Embryonic facial prominence (tissue), 1 donor: Measurements from ENCODE around the gene GABRA1.

ENCODE experiments used
- DNase-seq: peaks from one replicate; pipeline ENCODE4 v3.0.0-alpha.2; 2016; ENCODE audit errors: extremely low spot score

The GABRA1 gene

DNA sequence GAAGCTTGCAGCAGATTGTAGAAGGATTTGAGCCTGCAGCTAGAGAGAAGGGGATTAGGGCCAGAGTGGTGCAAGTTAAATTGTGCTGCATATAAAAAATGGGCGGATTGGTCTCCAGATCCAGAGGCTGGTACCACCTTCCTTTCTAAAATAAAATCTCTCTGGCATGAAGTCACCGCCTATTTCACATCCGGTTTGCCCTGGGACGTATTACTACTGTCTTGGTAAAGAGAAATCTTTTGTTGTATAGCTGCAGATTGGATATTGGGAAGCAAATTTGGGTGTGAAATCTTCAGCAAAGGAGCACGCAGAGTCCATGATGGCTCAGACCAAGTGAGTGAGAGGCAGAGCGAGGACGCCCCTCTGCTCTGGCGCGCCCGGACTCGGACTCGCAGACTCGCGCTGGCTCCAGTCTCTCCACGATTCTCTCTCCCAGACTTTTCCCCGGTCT, at the start of gene GABRA1:
GABRA1 (plus strand) TSS at position 180 of the 451 bp plus-strand sequence. CDS start 2,691 bp downstream, outside the sequence.
- no peak for DNase-seq

DNA sequence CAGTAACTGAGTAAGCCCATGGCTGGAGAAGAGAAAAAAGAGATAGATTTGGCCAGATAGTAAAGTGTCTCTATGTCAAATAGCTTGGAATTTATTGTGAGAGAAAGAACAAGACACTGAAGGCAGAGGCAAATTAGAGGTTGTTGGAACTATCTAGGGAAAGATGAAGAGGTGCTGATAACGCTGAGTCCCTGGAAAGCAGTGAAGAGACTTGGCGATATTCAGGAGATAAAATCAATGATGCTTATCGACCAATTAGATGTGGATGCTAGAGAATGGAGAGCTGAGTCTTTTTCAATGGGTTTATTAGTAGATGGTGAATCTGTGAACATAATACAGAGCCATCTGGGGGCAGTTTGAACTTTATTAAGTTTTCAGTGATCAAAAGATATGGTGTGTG, 48.6 kb upstream of the GABRA1 start:
- DNase-seq = no peak

DNA sequence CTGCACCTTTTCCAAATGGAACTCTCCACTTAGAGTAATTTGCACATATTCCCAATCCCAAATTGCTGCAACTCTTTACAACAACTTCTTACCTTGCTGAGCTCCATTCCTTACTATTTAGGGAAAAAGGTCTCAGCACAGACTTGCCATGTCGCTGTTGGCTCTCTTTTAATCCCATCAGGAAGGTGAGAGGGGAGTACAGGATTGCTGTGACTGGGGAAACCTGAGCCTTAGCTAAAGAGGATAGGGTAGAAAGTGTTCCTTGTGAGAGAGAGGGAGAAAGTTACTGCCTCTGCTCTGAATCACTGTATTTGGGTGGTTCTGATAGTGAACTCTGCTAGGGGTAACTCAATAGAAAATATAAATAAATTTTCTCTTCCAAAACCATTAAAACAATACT, 43.7 kb upstream of the GABRA1 start:
- DNase-seq = no peak

DNA sequence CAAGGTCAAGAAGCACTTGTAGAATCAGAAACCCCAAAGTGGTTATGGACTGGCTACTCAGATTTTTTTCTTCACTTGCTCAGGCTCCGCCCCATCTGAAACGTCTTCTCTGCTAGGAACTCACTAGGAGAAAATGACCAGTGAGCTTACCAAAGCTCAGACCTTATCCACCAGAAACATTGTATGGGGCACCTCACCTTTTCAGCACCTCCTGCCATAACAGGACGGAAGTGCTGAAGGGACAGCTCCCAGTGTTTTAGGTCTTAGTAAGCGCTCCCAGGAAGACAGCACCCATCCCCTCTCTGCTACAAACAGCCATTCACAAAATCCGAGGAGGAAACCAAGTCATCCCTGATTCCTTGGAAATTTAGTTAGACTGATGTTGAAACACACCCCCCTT, 1.2 kb upstream of the GABRA1 start:
- peak; percentile 21 for DNase-seq

DNA sequence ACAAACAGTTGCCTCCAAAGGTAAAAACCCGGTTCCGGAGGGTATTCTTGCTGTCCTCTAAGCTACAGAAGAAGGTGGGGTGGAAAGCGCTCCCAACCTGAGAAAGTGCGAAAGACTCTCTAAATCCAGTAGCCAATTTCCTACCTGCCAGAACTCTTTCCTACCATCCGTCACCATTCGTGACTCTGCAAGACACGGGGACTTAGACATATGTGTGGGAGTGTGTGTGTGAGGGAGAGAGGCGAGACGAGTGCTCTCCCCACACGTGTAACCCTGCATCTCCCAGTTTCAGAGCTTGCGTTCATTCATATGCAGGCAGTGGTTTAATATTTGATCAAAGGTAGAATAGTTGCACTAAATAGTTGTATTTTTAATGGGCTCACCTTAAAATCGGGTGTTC, 473 bp upstream of the GABRA1 start:
- no peak for DNase-seq

DNA sequence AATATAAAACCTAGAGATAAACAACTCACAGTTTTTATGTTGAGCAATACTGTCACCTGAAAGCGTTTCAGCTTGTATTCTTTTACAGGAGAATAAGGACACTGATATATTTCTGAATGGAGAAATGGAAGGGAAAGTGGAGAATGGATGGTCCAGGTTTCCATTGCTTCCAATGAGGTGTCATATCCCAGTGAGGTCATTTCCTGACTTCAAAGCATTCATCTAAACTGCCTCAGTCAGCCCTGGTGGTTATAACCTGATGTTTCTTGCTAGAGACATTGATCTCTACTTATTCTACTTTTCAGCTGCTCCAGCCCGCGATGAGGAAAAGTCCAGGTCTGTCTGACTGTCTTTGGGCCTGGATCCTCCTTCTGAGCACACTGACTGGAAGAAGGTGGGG, 2.6 kb downstream of the GABRA1 start:
- no peak for DNase-seq

DNA sequence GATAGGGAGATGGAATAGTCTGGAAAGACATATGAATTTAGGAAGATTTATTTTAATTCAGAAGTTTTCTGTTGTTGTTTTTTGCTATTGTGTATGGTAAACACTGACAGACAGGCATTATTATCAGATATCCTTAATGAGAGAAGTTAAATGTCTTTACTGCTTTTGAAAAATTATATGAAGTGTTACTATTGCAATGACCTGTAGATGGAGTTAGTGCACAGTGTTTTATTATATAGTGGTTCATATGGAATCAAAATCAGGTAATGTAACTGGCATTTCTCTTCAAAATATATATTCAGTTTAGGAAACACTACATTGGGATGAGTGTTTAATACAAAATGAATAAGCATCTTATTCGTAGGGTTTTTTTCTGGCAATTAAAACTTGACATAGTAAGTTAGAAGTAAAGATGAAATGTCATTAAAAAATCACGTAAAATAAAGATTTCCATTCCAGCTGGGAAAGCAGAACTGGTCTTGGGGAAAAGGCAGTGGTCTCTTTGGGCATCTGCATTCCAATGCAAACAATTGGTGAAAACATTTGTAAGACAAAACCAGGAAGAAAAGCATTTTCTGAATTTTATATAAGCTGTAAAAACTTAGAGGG, 3.9 kb downstream of the GABRA1 start:
- DNase-seq = no peak

DNA sequence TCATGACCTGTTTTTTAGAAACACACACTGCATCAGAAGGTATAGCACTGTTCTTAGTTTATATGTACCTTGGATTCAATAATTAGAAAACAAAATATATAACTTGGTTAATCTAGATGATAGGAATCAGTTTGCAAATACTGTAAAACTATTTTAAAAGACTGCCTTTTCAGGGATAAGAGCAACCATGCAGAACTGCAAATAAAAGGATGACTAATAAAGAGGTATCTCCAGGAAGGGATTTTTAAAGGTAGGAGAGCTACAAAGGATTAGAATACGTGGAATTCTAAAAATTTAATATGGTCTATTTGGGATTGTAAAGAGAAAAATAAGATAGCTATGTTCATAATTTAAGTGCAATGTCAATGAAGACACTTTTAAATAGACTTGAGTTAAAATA, 9.4 kb downstream of the GABRA1 start:
- no peak for DNase-seq

DNA sequence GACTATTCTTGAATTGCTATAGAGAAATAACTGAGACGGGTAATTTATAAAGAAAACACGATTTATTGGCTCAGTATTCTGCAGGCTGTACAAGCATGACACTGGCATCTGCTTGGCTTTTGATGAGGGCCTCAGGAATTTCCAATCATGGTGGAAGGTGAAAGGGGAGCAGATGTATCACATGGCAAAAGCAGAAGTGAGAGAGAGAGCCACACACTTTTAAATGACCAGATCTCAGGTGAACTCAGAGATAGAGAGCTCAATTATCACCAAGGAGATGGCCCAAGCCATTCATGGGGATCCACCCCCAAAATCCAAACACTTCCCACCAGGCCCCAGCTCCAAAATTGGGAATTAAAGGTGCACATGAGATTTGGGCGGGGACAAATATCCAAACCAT, 15.3 kb downstream of the GABRA1 start:
- DNase-seq = no peak

DNA sequence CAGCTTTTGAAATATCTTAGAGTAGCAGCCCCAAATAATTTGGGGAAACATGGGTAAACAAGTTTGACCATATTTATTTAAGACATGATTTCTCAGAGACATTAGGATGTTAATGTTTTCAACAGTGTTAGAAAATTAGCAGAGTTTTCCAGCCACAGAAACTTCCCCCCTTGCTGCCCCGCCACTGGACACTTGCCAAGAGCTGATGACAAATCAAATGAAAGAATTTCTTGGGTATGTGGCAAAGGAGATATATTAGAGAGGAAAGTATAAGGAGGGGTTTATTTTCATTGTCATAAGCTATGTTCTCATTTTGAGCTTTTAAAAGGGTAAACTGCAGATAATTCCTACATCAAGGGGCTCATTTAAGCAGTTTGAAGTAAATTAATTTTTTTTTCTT, 15.9 kb downstream of the GABRA1 start:
- no peak for DNase-seq

DNA sequence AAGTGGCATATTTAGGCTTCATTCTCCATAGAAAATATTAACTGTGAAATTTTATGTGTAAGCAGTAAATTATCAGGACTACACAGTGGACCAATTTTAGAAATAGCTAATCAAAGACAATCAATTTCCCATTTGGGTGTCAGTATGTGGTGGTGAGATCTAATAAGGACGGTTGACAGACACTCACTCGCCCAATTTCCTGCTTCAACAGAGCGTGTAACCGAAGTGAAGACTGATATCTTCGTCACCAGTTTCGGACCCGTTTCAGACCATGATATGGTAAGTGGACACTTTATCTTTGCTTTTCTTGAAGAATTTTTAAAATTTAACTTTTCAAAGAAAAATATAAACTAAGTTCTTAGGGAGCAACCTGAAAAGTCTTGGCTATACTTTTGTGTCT, 17.6 kb downstream of the GABRA1 start:
- no peak for DNase-seq

DNA sequence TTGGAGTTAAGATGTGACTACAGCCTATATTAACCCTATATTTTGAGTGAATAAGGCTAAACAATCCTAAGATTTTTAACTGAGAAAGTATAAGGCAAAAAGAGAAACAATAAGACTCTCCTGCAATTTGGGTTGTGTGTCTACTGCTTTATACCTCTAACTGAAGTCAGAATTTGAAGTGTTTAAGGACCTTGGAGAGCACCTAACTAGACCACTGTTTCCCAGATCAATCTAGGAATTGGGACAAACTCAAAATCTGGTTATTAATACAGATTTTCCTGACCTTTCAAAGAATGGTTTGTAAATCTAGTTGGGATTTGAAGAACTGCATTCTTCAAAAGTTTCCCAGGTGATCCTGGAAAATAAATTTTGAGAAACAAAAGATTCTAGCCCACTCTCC, 42.1 kb downstream of the GABRA1 start:
- DNase-seq = no peak

DNA sequence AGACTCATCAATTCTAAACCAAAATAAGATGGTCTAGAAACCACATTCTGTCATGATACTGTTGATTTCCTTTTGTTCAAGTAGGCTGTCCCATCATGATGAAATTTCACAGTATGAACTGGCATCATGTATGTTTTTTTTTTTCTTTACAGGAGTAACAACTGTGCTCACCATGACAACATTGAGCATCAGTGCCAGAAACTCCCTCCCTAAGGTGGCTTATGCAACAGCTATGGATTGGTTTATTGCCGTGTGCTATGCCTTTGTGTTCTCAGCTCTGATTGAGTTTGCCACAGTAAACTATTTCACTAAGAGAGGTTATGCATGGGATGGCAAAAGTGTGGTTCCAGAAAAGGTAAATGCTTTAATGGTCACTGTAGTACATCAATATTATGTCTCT, 47.6 kb downstream of the GABRA1 start:
- no peak for DNase-seq

DNA sequence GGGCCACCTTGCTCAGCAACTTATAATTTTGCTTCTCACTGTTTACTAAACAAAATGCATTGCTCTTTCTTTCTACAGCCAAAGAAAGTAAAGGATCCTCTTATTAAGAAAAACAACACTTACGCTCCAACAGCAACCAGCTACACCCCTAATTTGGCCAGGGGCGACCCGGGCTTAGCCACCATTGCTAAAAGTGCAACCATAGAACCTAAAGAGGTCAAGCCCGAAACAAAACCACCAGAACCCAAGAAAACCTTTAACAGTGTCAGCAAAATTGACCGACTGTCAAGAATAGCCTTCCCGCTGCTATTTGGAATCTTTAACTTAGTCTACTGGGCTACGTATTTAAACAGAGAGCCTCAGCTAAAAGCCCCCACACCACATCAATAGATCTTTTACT, 49.1 kb downstream of the GABRA1 start:
- DNase-seq = no peak

DNA sequence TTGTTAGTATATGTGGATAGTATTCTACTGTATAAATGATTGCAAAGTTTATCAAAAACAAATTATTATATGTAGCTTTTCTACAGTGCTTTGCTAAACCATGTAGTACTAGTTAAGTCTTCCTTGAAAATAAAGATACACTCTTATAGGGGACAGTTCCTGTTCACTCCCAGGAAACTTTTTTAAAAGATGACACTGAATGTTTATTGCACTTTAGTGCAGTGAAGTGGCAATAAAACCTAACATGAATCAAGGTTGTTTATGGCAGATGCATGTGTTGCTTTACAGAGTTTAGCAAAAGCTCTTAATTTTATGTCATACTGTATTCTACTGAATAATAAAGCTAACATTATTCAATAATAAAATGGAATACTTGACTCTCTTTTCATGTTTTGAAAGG, 51.7 kb downstream of the GABRA1 start:
- DNase-seq = no peak

DNA sequence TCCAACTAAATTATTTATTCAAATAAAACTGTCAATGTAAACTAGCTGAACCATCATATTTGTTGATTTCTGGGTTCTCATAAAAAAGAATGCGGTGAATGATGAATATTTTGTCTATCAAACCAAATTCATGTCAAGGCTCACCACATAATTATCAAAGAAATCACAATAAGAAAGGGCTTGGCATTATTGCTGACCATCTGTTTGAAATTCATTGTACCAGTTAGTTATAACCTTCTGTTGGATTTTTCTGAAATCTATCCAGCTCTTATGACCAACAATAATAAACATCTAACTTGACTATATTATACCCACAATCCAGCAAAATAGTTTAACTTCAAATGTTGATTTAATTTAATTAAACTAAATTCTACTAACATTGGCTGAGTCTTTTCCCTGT, 53.1 kb downstream of the GABRA1 start:
- no peak for DNase-seq

DNA sequence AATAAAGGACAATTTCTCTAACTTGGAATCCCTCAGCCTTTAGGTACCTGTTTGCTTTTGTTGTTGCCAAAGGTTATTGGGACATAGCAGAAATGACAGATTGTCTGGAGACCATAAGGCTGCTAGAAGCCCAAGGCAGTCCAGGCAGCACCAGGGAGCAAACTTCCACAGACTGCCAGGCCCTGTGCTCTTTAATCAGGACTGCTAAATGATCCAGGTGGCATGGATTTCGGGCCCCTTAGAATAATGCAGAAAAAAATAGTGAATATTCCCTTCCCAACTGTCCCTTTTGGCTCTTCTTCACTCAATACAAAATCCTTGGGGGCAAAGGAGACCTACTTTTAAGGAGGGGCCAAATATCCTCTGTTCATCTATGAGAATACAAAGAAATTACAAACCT, 73.9 kb downstream of the GABRA1 start:
- DNase-seq = no peak

DNA sequence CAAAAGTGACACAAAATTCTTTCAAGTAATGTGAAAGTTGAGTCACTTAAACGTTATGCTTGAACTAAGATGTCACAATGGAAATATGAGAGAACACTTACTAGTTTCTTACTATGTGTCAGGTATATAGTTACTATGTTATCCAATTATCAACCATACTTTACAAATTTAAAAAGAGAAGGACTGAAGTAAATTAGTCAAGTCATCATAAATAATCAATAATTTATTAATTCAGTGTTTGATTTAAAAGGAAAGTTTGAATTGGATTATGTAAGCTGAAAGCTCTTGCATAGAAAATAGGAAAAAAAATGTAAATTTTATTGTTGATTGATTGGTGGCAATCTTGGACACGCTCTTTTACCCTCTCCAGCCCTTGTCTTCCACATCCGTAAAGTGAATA, 76.3 kb downstream of the GABRA1 start:
- DNase-seq = no peak

DNA sequence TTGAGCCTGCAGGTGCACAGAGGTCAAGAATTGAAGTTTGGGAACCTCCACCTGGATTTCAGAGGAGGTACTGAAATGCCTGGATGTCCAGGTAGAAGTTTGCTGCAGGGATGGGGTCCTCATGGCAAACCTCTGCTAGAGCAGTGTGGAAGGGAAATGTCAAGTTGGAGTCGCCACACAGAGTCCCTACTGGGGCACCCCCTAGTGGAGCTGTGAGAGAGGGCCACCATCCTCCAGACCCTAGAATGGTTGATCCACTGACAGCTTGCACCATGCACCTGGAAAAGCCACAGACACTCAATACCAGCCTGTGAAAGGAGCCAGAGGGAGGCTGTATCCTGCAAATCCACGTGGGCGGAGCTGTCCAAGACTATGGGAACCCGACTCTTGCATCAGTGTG, 78.0 kb downstream of the GABRA1 start:
- no peak for DNase-seq

DNA sequence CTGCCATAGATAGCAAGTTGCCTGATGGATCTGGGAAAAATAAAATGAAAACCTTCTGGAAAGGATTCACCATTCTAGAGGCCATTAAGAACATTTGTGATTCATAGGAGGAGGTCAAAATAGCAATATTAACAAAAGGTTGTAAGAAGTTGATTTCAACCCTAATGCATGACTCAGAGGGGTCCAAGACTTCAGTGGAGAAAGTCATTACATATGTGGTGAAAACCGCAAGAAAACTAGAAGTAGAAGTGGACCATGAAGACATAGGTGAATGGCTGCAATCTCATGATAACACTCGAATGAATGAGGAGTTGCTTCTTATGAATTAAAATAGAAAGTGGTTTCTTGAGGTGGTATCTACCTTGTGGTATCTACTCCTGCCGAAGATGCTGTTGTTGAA, 86.6 kb downstream of the GABRA1 start:
- DNase-seq = no peak

DNA sequence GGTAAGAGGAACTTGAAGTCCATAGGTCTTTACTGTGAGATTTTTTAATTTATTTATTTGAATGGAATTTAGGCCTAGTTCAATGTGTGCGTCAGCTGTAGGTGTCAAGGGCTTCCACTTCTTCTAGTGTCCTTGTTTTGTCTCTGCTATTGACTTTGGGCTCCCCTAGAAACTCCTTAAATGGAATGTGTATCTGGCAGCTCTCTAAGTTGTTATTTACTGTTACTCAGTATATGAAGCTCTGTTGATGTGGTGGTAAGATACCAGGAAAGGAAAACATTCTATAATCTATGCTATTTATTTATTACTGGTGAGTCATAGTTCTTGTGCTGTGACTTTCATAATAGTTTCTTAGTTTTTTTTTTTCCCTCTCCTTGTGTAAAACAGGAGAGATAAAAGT, 97.1 kb downstream of the GABRA1 start:
- no peak for DNase-seq

DNA sequence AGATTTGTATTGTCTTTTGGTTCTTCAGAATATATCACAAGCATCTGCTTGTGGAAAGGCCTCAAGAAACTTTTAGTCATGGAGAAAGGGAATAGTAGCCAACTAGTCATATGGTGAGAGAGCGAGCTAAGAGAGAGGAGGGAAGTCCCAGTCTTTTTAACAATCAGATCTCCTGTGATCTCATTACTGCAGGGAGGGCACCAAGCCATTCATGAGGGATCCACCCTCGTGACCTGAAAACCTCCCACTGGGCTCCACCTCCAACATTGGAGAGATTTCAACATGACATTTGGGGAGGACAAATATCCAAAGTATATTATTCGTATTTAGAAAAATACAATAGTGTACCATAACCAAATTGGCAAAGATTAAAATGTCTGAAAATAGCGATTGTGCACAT, 99.0 kb downstream of the GABRA1 start:
- DNase-seq = no peak
